Skeletal muscle satellite cell (primary cell): ENCODE results near the gene SORCS1.

ENCODE experiments used
- H3K27me3 ChIP-seq: 2 replicates; pipeline ENCODE4 v1.7.0; 2013; ENCODE audit warnings: low read length; ENCODE audit not compliant: control insufficient read depth, insufficient read depth
- H3K36me3 ChIP-seq: 2 replicates; pipeline ENCODE4 v1.7.0; 2013; ENCODE audit warnings: mild to moderate bottlenecking, control low read depth, low read length; ENCODE audit not compliant: insufficient read depth
- H3K4me1 ChIP-seq: 2 replicates; pipeline ENCODE4 v1.7.0; 2013; ENCODE audit warnings: low read length; ENCODE audit not compliant: control insufficient read depth, insufficient read depth
- H3K4me2 ChIP-seq: 2 replicates; pipeline ENCODE4 v1.7.0; 2013; ENCODE audit warnings: mild to moderate bottlenecking, low read length
- H3K4me3 ChIP-seq: 2 replicates; pipeline ENCODE4 v1.7.0; 2013; ENCODE audit warnings: low read length
- H3K9ac ChIP-seq: 2 replicates; pipeline ENCODE4 v1.7.0; 2013; ENCODE audit warnings: mild to moderate bottlenecking, low read depth, low read length, moderate library complexity
- H3K9me3 ChIP-seq: replicated peaks from 2 replicates; pipeline ENCODE4 v1.7.0; 2013; ENCODE audit warnings: mild to moderate bottlenecking, control low read depth, low read length

The SORCS1 gene

DNA sequence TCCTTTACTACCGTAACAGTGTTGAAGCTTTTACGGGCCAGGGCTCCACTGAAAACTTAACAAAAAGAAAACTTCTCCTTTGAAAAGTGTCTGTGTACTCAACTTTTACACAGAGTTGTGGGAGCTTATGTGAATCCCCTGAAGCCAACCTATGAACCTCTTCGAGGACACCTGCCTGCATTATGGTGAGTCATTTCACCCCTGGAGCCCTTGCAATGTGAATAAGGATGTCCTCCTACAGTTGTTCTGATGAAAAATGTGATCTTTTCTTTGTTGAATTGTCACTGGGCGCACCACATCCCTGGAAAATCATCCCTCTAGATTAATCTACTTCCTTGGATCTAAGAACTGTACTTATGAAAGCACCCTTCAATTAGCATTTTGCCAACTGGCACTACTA lies 93.2 kb downstream of the SORCS1 start:
- peaks cover 4% of the 10 kb centered on the region for H3K9me3 ChIP-seq

DNA sequence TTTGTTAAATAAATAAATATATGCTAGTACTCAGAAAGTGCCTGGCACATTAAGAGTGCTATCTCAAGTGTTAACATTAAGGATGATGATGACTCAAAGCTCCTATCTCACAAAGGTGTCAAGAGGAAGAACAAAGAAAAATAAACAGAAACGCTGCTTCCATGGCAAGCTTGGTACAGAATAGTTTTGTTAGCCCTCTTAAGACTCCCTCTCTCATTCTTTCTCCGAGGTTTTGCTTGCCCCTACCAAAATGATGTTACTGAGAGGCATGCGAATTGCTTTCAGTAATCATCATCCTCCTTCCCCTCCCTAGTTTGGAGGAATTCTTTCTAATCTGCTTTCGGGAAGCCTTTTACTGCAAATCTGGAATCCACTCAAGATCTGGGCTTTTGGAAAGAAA lies 96.7 kb downstream of the SORCS1 start:
- Histone ChIP-seq H3K27me3 (no peaks in the 10 kb centered on the region), H3K9me3 (peaks cover 4% of the 10 kb centered on the region)

More for the DNA sequence above, 93.2 kb downstream of the SORCS1 start:
- Histone ChIP-seq H3K27me3 (no peaks in the 10 kb centered on the region), H3K36me3 (no peaks in the 10 kb centered on the region), H3K4me1 (no peaks in the 10 kb centered on the region), H3K9ac (no peak overlapping the region), H3K4me2 (no peak overlapping the region), H3K4me3 (no peak overlapping the region)

DNA sequence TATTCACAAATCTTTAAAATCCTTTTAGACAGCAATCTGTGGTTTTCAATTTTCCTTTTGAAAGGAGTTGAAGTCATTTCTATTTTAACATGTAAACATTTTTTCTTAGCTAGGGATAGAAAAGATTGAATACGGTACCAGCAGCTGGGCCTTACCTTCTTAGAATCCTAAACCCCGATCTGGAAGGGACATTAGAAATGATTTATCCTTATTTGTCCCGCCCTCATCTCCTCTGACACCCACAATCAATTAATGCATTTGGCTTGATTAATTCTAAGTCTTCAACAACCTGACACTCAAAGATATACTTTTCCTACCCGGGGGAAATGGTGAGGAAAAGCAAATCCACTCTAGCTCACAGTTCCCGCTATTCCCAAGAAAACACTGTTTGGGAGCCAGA lies 100.4 kb downstream of the SORCS1 start:
- no peaks in the 10 kb centered on the region for H3K4me1 ChIP-seq
- H3K9ac ChIP-seq = no peak overlapping the region
- no peak overlapping the region for H3K4me2 ChIP-seq
- H3K36me3 ChIP-seq = no peaks in the 10 kb centered on the region
- peaks cover 4% of the 10 kb centered on the region for H3K9me3 ChIP-seq
- H3K27me3 ChIP-seq = no peaks in the 10 kb centered on the region
- H3K4me3 ChIP-seq = no peak overlapping the region

More for the DNA sequence above, 96.7 kb downstream of the SORCS1 start:
- Histone ChIP-seq H3K4me2 (no peak overlapping the region), H3K4me3 (no peak overlapping the region), H3K9ac (no peak overlapping the region), H3K4me1 (no peaks in the 10 kb centered on the region), H3K36me3 (no peaks in the 10 kb centered on the region)

DNA sequence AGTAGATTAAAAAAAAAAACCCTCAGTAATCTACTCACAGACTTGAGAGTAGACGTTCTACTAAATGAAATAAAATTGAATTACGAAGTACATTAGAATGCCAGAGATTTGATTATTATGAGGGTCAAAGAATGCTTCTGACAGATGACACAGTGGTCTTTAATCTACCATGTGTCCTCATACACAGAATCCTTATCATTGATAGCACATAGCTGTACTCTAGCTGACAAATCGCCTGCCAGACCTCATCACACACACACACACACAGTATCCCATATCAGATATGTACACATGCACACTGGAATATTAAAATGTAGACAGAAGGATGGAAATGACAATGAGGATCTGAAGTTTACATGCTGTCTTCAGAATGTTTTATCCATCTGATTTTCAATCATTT lies 104.6 kb downstream of the SORCS1 start:
- no peaks in the 10 kb centered on the region for H3K9me3 ChIP-seq
- H3K4me2 ChIP-seq = no peak overlapping the region
- H3K27me3 ChIP-seq = no peaks in the 10 kb centered on the region
- H3K9ac ChIP-seq = no peak overlapping the region
- H3K4me3 ChIP-seq = no peak overlapping the region
- H3K36me3 ChIP-seq = no peaks in the 10 kb centered on the region
- no peaks in the 10 kb centered on the region for H3K4me1 ChIP-seq

DNA sequence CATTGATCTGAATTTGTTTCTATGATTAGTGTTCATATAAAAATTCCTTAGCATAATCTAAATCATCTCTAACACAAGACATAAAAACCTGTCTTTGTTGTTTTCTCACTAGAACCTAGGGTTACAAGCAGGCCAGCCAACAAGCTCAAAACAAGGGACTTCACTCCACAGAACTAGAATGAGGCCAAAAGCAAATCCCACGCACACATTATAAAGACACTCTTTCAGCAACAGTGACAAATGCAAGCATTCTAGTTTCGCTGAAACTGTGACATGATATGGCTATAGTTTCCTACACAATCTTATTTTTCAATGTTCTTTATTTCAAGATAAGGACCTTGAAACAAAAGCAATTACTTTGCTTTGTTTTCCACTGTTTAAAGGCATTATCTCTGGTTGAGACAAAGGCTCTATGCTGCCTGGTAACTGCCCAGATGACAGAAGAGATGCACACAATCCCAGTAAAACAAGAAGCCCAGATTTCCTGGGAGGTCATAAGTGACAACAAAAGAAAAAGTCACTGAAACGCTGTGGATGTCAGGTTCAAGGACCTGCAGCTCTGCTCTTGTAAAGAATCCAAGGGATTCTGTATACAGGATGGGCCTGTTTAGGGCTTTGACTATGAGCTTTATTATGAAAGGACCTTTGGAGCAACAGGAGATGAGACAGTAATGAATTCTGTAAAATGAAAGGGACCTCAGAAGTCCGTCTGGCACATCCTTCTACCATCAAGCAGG lies 105.3 kb downstream of the SORCS1 start:
- Histone ChIP-seq H3K36me3 (no peaks in the 10 kb centered on the region), H3K4me2 (no peak overlapping the region), H3K9me3 (no peaks in the 10 kb centered on the region), H3K27me3 (no peaks in the 10 kb centered on the region), H3K4me3 (no peak overlapping the region), H3K9ac (no peak overlapping the region), H3K4me1 (no peaks in the 10 kb centered on the region)

DNA sequence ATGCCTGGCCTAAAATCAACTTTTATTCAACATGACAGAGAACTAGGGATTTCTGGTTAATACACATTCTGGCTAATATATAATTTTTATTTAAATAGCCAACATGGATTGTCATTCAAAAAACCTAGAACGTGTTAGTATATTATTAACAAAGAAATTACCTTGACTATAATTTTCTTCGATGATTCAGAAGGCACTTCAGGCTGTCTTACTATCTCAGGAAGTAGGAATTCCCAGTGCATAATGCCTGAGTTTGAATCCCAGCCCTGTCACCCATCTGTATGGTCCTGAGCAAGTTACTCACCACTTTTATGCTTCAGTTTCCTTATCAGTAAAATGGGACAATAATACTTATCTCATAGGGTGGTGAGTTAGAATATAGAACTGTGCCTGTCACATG lies 106.2 kb downstream of the SORCS1 start:
- Histone ChIP-seq H3K4me1 (no peaks in the 10 kb centered on the region), H3K27me3 (no peaks in the 10 kb centered on the region)

DNA sequence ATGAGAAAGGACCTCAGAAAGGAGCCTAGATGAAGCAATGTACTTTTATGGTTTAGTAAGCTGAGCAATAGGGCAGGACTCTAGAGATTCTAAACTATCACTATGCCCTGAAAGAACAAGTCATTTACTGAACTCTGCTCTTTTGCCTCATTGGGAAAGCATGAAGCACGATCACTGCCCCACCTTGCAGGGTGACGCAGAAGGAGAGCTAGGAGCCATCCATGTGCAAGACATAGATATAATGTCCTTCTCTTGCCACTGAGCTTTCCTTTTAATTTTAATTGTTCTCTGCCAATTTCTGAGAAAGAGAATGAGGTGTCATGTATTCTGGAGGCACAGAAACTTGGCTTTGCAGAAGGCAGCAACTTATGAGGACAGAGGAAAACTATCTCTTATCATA lies 108.3 kb downstream of the SORCS1 start:
- H3K9me3 ChIP-seq = peaks cover 4% of the 10 kb centered on the region
- H3K9ac ChIP-seq = no peak overlapping the region
- H3K4me1 ChIP-seq = no peaks in the 10 kb centered on the region
- no peak overlapping the region for H3K4me2 ChIP-seq
- H3K36me3 ChIP-seq = no peaks in the 10 kb centered on the region
- no peak overlapping the region for H3K4me3 ChIP-seq
- H3K27me3 ChIP-seq = no peaks in the 10 kb centered on the region

More for the DNA sequence above, 106.2 kb downstream of the SORCS1 start:
- H3K4me2 ChIP-seq = no peak overlapping the region
- H3K4me3 ChIP-seq = no peak overlapping the region
- no peak overlapping the region for H3K9ac ChIP-seq
- no peaks in the 10 kb centered on the region for H3K9me3 ChIP-seq
- no peaks in the 10 kb centered on the region for H3K36me3 ChIP-seq

DNA sequence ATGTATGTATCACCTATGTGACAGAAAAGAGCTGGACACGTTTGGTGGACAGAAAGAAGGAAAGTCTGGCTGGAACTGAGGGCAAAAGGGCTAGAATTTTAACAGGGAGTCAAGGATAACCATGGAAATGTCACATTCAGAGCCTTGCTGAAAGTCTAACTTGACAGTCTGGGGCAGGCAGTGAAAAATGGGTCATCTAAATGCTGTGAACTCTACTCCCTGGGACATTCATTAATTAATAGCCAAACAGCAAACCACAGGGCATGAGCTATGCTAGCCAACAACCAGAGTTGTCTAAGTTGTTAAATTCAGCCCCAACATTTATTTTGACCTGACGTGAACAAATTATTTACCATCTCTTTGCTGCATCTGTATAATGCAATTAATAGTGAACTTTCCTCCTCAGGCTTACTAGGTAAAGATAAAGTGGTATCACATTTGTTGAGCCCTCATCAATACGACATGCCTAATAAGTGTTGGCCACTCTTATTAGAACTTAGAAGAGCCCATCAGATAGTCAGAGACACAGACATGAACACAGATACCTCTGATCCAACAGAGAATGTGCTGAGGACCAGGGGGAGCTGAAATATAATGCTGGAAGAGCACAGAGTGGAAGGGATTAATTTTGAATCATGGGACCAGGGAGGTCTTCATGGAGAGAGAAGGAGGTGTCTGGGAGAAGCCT lies 109.9 kb downstream of the SORCS1 start:
- H3K4me1 ChIP-seq = no peaks in the 10 kb centered on the region
- no peaks in the 10 kb centered on the region for H3K27me3 ChIP-seq
- H3K9me3 ChIP-seq = peaks cover 4% of the 10 kb centered on the region
- H3K4me3 ChIP-seq = no peak overlapping the region
- H3K9ac ChIP-seq = no peak overlapping the region
- H3K4me2 ChIP-seq = no peak overlapping the region
- H3K36me3 ChIP-seq = no peaks in the 10 kb centered on the region

DNA sequence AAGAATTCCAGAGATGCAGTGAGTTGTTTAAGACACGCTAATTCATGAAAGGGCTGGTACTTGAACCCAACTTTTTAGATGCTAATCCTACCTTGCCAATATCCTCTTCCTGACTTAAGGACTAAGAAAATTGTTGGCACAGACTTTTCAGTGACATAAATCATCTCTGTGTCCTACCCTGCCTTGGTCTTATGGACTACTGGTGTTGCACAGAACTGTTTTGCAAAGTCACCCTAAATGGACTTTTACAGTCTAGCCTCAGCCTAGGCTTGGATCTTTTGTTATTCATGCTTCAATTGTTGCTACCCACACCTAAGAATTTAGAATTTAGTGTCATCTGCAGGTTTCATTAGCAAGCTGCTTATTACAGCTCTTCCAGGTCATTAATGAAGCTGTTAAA lies 112.7 kb downstream of the SORCS1 start:
- Histone ChIP-seq H3K9ac (no peak overlapping the region), H3K27me3 (no peaks in the 10 kb centered on the region), H3K4me3 (no peak overlapping the region), H3K9me3 (peaks cover 11% of the 10 kb centered on the region), H3K4me1 (no peaks in the 10 kb centered on the region), H3K36me3 (no peaks in the 10 kb centered on the region), H3K4me2 (no peak overlapping the region)

DNA sequence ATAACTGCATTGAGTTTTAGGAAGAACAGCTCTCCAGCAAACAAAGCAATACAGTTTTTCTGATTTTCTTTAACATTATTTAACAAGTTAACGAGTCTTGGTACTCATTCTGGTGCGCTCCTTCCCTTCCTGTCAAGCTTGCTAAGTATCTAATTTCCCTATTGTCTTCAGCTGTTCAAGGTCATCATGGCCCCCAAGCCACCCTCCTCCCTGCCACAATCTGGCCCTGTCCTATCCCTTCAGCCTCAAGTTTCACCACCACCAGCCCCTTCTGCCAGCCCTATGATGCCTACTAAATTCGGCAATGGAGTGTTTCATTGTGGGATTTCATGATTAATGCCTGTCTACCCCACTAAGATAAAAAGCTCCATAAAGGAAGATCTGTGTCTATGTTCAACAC lies 121.0 kb downstream of the SORCS1 start:
- no peaks in the 10 kb centered on the region for H3K27me3 ChIP-seq
- peaks cover 7% of the 10 kb centered on the region for H3K9me3 ChIP-seq
- no peak overlapping the region for H3K4me3 ChIP-seq
- no peaks in the 10 kb centered on the region for H3K4me1 ChIP-seq
- H3K36me3 ChIP-seq = no peaks in the 10 kb centered on the region
- no peak overlapping the region for H3K9ac ChIP-seq
- H3K4me2 ChIP-seq = no peak overlapping the region

DNA sequence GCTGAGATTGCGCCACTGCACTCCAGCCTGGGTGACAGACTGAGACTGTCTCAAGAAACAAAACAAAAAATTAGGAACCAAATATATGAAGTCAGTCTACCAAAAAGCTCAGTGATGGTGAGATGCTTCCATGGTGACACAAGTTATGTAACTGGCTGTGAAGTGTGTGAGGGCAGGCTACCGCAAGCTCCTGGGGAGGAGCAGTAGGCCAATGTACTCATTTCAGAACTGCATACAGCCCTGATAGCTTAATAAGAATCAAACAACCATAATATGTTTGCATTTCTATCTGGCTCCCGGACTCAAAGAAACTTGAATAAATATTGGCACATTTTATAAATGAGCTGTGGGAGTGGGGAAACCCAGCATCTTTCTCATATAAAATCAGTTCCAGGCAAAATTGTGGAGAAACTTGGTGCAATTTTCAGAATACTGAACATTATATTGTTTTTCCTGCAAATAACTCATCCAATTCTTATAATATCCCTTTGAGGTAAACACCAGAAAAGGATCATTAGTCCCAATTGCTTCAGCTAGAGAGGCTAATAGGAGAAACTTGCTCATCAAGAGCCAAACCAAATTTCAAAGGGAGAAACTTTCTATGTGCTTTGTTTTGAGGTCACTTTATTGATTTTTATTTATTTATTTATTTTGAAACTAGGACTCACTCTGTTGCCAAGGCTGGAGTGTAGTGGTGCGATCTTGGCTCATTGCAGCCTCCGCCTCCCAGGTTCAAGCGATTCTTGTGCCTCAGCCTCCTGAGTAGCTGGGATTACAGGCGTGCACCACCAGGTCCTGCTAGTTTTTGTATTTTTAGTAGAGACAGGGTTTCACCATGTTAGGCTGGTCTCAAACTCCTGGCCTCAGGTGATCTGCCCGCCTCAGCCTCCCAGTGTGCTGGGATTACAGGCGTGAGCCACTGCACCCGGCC lies 127.0 kb downstream of the SORCS1 start:
- Histone ChIP-seq H3K9me3 (peaks cover 3% of the 10 kb centered on the region), H3K9ac (no peak overlapping the region), H3K4me1 (no peaks in the 10 kb centered on the region), H3K4me2 (no peak overlapping the region), H3K4me3 (no peak overlapping the region), H3K27me3 (no peaks in the 10 kb centered on the region), H3K36me3 (no peaks in the 10 kb centered on the region)
